ENCODE data around the gene AUTS2. TPM values are rescaled to one million over a fixed set of nuclear protein-coding genes. Genes with fewer than 3 reads are reported as not detected.

Gene AUTS2
- total RNA-seq, 1 donor from 2014 or later: 53.0 TPM

DNA sequence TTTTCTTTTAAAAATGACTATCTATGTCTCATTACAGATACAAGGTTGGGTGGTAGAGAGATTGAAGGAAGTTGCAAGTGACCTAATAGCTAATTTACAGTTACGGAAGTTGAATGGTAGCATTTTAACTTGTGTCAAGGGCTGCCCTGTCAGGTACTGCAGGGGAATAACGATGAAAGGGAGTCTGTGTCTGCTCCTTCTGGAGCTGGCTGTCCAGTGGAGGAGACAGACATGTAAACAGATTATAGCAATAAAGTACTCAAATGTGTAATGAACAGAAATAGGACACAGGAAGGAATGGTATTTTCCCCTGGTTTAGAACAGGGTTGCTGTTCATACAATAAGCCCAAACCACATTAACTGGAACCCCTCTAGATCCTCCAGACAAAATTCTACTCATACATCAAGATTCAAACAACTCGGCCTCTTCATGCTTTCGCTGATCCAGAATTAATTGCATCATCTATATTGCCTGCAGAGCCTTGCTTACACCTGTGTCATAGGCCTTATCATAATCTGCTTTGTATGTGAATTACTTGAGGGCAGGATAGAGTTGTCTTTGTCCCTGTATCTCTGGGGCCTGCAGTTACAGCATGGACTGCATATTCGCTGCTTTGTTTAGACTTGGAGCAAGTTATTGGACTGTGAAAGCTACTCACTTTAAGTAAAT, 42.8 kb downstream of the AUTS2 start:
- no peaks in the 10 kb centered on the region for H3K27me3 ChIP-seq
- intact Hi-C loops (cut with DNase I): no loop called here
- H3K36me3 ChIP-seq: no peaks in the 10 kb centered on the region
- no peak for TF ChIP-seq POLR2A (IDR thresholded peaks at IDR 0.05)
- no peak for TF ChIP-seq POLR2AphosphoS5 (IDR thresholded peaks at IDR 0.05; ENCODE audit: insufficient read depth in 1 of 2, low read depth in 1 of 2)
- TF ChIP-seq, protein P1, sequence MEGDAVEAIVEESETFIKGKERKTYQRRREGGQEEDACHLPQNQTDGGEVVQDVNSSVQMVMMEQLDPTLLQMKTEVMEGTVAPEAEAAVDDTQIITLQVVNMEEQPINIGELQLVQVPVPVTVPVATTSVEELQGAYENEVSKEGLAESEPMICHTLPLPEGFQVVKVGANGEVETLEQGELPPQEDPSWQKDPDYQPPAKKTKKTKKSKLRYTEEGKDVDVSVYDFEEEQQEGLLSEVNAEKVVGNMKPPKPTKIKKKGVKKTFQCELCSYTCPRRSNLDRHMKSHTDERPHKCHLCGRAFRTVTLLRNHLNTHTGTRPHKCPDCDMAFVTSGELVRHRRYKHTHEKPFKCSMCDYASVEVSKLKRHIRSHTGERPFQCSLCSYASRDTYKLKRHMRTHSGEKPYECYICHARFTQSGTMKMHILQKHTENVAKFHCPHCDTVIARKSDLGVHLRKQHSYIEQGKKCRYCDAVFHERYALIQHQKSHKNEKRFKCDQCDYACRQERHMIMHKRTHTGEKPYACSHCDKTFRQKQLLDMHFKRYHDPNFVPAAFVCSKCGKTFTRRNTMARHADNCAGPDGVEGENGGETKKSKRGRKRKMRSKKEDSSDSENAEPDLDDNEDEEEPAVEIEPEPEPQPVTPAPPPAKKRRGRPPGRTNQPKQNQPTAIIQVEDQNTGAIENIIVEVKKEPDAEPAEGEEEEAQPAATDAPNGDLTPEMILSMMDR (IDR thresholded peaks at IDR 0.05): no peak
- no peak overlapping the region for H3K27ac ChIP-seq
- DNase-seq (ENCODE audit: extremely low spot score in 2 of 2): no peak
- peaks cover 12% of the 10 kb centered on the region for H3K4me1 ChIP-seq
- H3K4me3 ChIP-seq: no peak overlapping the region
- no peaks in the 10 kb centered on the region for H3K9me3 ChIP-seq

DNA sequence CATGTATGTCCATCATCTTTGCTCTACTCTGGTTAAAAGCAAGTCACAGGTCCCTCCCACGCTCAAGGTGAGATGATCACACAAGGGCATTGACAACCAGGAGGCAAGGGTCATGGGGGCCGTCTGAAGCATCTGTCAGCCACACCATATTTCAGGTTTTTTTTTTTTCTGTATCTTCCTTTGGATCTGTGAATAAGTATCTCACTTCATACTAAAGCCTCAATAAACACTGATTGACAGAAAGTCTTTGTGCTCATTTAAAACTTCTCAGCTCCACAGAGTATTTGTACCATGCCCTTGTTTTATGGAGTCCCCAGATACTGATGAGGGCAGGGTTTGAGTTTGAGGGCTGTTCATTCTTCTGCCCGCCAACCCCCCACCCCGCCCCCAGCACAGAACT, 45.0 kb downstream of the AUTS2 start:
- peaks cover 12% of the 10 kb centered on the region for H3K4me1 ChIP-seq
- H3K27ac ChIP-seq: no peak overlapping the region
- no peaks in the 10 kb centered on the region for H3K9me3 ChIP-seq
- DNase-seq (ENCODE audit: extremely low spot score in 2 of 2): no peak
- H3K4me3 ChIP-seq: no peak overlapping the region
- H3K27me3 ChIP-seq: no peaks in the 10 kb centered on the region
- intact Hi-C loops (cut with DNase I): no loop called here
- no peak for TF ChIP-seq POLR2A (IDR thresholded peaks at IDR 0.05)
- no peak for TF ChIP-seq POLR2AphosphoS5 (IDR thresholded peaks at IDR 0.05; ENCODE audit: insufficient read depth in 1 of 2, low read depth in 1 of 2)
- TF ChIP-seq, protein P1 (IDR thresholded peaks at IDR 0.05): no peak
- H3K36me3 ChIP-seq: no peaks in the 10 kb centered on the region

- TF ChIP-seq POLR2AphosphoS5 (IDR thresholded peaks at IDR 0.05; ENCODE audit: insufficient read depth in 1 of 2, low read depth in 1 of 2) (no peak), POLR2A (IDR thresholded peaks at IDR 0.05) (no peak)
- TF ChIP-seq, protein P1 (IDR thresholded peaks at IDR 0.05): no peak
- Histone ChIP-seq H3K36me3 (no peaks in the 10 kb centered on the region), H3K4me1 (peaks cover 12% of the 10 kb centered on the region)
Observed at GRCh38 chr7:69643708-69644445, 45.6 kb downstream of the AUTS2 start.

DNA sequence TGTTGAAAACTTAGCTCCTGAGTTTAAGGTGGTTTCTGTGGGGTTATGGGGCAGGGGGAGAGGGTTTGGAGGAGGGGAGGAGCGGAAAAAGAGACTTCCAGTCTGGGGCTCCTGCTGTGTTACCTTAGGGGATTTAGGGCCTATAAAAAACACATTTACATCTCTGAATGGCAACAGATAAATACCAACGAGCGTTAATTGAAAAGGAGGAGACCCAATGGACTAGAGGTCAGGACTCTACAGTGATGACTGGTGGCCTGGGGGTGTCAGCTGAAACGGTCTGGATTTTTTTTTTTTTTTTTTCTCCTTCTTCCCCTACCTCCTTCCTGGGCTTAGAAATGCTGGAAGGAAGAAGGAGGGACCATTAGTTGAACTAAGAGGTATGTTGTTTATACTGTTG, 47.4 kb downstream of the AUTS2 start:
- Histone ChIP-seq H3K36me3 (no peaks in the 10 kb centered on the region), H3K27me3 (no peaks in the 10 kb centered on the region), H3K4me3 (no peak overlapping the region), H3K9me3 (no peaks in the 10 kb centered on the region), H3K27ac (no peak overlapping the region), H3K4me1 (peaks cover 12% of the 10 kb centered on the region)
- TF ChIP-seq POLR2AphosphoS5 (IDR thresholded peaks at IDR 0.05; ENCODE audit: insufficient read depth in 1 of 2, low read depth in 1 of 2) (no peak), POLR2A (IDR thresholded peaks at IDR 0.05) (no peak)
- TF ChIP-seq, protein P1 (IDR thresholded peaks at IDR 0.05): no peak
- DNase-seq (ENCODE audit: extremely low spot score in 2 of 2): no peak
- intact Hi-C loops (cut with DNase I): no loop called here

More at GRCh38 chr7:69643708-69644445, 45.6 kb downstream of the AUTS2 start:
- no peak overlapping the region for H3K27ac ChIP-seq
- no peak for DNase-seq (ENCODE audit: extremely low spot score in 2 of 2)
- H3K4me3 ChIP-seq: no peak overlapping the region
- no peaks in the 10 kb centered on the region for H3K9me3 ChIP-seq
- intact Hi-C loops (cut with DNase I): no loop called here
- no peaks in the 10 kb centered on the region for H3K27me3 ChIP-seq

- H3K27ac ChIP-seq: no peak overlapping the region
- no peak for TF ChIP-seq POLR2AphosphoS5 (IDR thresholded peaks at IDR 0.05; ENCODE audit: insufficient read depth in 1 of 2, low read depth in 1 of 2)
- TF ChIP-seq, protein P1 (IDR thresholded peaks at IDR 0.05): no peak
- no peak for TF ChIP-seq POLR2A (IDR thresholded peaks at IDR 0.05)
- H3K4me3 ChIP-seq: no peak overlapping the region
- no peak for DNase-seq (ENCODE audit: extremely low spot score in 2 of 2)
- H3K27me3 ChIP-seq: no peaks in the 10 kb centered on the region
- intact Hi-C loops (cut with DNase I): no loop called here
- H3K36me3 ChIP-seq: no peaks in the 10 kb centered on the region
- H3K9me3 ChIP-seq: no peaks in the 10 kb centered on the region
- peaks cover 29% of the 10 kb centered on the region for H3K4me1 ChIP-seq
Observed at GRCh38 chr7:69651101-69651590, 52.9 kb downstream of the AUTS2 start.

Measured in vagina (tissue), 2 donors.